ENCODE results near the gene CRIP3.

The CRIP3 gene

DNA sequence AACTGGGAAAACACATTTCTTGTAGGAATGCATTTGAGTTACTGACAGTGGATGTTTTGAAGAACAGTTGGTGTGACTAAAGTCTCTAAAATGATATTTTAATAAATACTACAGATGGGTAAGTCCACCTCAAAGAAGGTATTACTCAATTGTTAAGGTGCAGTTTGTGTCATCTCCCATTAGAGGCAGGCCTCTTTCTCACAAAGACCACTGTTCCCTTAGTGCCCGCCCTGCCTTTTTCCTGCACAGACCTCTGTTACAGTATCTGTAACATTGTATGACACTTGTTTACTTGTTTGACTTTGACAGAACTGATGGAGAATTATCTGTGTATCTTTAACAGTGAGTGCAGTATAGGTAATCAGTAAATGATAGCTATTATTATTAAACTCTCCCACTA lies 5.2 kb upstream of the CRIP3 start:
- no peaks in the 10 kb centered on the region for H3K9me3 ChIP-seq (ENCODE audit: low read length)
- peaks cover 5% of the 10 kb centered on the region; the same call in 1 of the 2 replicates for H3F3A ChIP-seq (ENCODE audit: insufficient read depth, low read length)
- H3K9me2 ChIP-seq (ENCODE audit: low read depth, low read length): no peaks in the 10 kb centered on the region
- no peak for TF ChIP-seq EZH2 (IDR thresholded peaks at IDR 0.05; ENCODE audit: borderline replicate concordance, low read length)
- TF ChIP-seq, protein P1, sequence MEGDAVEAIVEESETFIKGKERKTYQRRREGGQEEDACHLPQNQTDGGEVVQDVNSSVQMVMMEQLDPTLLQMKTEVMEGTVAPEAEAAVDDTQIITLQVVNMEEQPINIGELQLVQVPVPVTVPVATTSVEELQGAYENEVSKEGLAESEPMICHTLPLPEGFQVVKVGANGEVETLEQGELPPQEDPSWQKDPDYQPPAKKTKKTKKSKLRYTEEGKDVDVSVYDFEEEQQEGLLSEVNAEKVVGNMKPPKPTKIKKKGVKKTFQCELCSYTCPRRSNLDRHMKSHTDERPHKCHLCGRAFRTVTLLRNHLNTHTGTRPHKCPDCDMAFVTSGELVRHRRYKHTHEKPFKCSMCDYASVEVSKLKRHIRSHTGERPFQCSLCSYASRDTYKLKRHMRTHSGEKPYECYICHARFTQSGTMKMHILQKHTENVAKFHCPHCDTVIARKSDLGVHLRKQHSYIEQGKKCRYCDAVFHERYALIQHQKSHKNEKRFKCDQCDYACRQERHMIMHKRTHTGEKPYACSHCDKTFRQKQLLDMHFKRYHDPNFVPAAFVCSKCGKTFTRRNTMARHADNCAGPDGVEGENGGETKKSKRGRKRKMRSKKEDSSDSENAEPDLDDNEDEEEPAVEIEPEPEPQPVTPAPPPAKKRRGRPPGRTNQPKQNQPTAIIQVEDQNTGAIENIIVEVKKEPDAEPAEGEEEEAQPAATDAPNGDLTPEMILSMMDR (IDR thresholded peaks at IDR 0.05; ENCODE audit: low read length): no peak
- H3K79me2 ChIP-seq (ENCODE audit: insufficient read depth, low read length): no peaks in the 10 kb centered on the region
- peaks cover 3% of the 10 kb centered on the region for H3K4me1 ChIP-seq (ENCODE audit: insufficient read depth, low read length, severe bottlenecking)
- H4K20me1 ChIP-seq (ENCODE audit: insufficient read depth, low read length): no peaks in the 10 kb centered on the region
- H3K9ac ChIP-seq (ENCODE audit: low read length): no peak overlapping the region
- H3K27ac ChIP-seq (ENCODE audit: low read depth, low read length, poor library complexity, severe bottlenecking): no peak overlapping the region
- no peaks in the 10 kb centered on the region for H3K27me3 ChIP-seq (ENCODE audit: insufficient read depth, low read length)
- H3K4me2 ChIP-seq (ENCODE audit: low read length): no peak overlapping the region
- no peak overlapping the region for H3K4me3 ChIP-seq (ENCODE audit: low read depth, low read length, poor library complexity, severe bottlenecking)
- H2AFZ ChIP-seq (ENCODE audit: low read length): no peak overlapping the region
- no peaks in the 10 kb centered on the region for H3K36me3 ChIP-seq (ENCODE audit: insufficient read depth, low read length)

DNA sequence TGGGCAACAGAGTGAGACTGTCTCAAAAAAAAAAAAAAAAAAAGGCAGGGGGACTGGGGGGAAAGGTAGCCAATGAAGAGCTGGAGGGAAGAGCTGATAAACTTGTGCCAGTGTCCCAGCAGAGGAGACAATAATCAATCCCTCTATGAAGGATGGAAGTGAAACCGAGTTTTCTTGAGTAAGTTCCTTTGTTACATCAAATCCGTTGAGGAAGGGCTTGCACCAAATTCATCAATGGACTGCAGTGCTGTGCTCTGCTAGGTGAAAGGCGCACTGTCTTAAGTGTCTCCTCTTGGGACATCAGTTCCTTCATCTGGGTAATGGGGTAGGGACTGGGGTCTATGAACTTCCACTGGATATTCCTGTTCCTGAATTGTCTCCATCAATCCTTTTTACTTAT lies 3.0 kb upstream of the CRIP3 start:
- no peaks in the 10 kb centered on the region for H3K79me2 ChIP-seq (ENCODE audit: insufficient read depth, low read length)

DNA sequence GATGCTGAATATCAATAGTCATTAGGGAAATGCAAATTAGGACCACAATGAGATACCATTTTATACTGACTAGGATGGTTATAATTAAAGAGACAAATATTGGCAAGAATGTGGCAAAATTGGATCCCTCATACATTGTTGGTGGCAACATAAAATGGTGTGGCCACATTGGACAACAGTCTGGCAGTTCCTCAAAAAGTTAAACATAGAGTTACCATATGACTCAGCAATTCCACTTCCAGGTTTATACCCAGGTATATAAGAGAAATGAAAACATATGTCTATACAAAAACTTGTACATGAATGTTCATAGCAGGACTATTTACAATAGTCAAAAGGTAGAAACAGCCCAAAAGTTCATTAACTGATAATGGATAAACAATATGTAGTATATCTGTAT lies 2.0 kb upstream of the CRIP3 start:
- no peak overlapping the region for H3K4me2 ChIP-seq (ENCODE audit: low read length)
- no peak overlapping the region for H3K27ac ChIP-seq (ENCODE audit: low read depth, low read length, poor library complexity, severe bottlenecking)
- H3K9ac ChIP-seq (ENCODE audit: low read length): no peak overlapping the region
- no peak overlapping the region for H3K4me3 ChIP-seq (ENCODE audit: low read depth, low read length, poor library complexity, severe bottlenecking)
- TF ChIP-seq, protein P1 (IDR thresholded peaks at IDR 0.05; ENCODE audit: low read length): no peak
- TF ChIP-seq EZH2 (IDR thresholded peaks at IDR 0.05; ENCODE audit: borderline replicate concordance, low read length): no peak
- no peaks in the 10 kb centered on the region for H3K79me2 ChIP-seq (ENCODE audit: insufficient read depth, low read length)
- no peaks in the 10 kb centered on the region; the same call in 1 of the 2 replicates for H3K27me3 ChIP-seq (ENCODE audit: insufficient read depth, low read length)
- H2AFZ ChIP-seq (ENCODE audit: low read length): no peak overlapping the region
- no peaks in the 10 kb centered on the region for H3K9me3 ChIP-seq (ENCODE audit: low read length)
- no peaks in the 10 kb centered on the region for H4K20me1 ChIP-seq (ENCODE audit: insufficient read depth, low read length)
- peaks cover 9% of the 10 kb centered on the region for H3K4me1 ChIP-seq (ENCODE audit: insufficient read depth, low read length, severe bottlenecking)
- H3K36me3 ChIP-seq (ENCODE audit: insufficient read depth, low read length): no peaks in the 10 kb centered on the region
- H3F3A ChIP-seq (ENCODE audit: insufficient read depth, low read length): peaks cover 5% of the 10 kb centered on the region; the same call in 1 of the 2 replicates
- H3K9me2 ChIP-seq (ENCODE audit: low read depth, low read length): no peaks in the 10 kb centered on the region

More for the DNA sequence above, 3.0 kb upstream of the CRIP3 start:
- no peaks in the 10 kb centered on the region for H3K9me2 ChIP-seq (ENCODE audit: low read depth, low read length)
- peaks cover 9% of the 10 kb centered on the region for H3K4me1 ChIP-seq (ENCODE audit: insufficient read depth, low read length, severe bottlenecking)
- no peaks in the 10 kb centered on the region for H3K9me3 ChIP-seq (ENCODE audit: low read length)
- H3K27me3 ChIP-seq (ENCODE audit: insufficient read depth, low read length): no peaks in the 10 kb centered on the region; the same call in 1 of the 2 replicates
- H2AFZ ChIP-seq (ENCODE audit: low read length): no peak overlapping the region
- H3K4me3 ChIP-seq (ENCODE audit: low read depth, low read length, poor library complexity, severe bottlenecking): no peak overlapping the region
- H3K9ac ChIP-seq (ENCODE audit: low read length): no peak overlapping the region
- no peaks in the 10 kb centered on the region for H3K36me3 ChIP-seq (ENCODE audit: insufficient read depth, low read length)
- H4K20me1 ChIP-seq (ENCODE audit: insufficient read depth, low read length): no peaks in the 10 kb centered on the region
- peaks cover 5% of the 10 kb centered on the region; the same call in 1 of the 2 replicates for H3F3A ChIP-seq (ENCODE audit: insufficient read depth, low read length)
- TF ChIP-seq EZH2 (IDR thresholded peaks at IDR 0.05; ENCODE audit: borderline replicate concordance, low read length): no peak
- TF ChIP-seq, protein P1 (IDR thresholded peaks at IDR 0.05; ENCODE audit: low read length): no peak
- no peak overlapping the region for H3K27ac ChIP-seq (ENCODE audit: low read depth, low read length, poor library complexity, severe bottlenecking)
- no peak overlapping the region for H3K4me2 ChIP-seq (ENCODE audit: low read length)

Data from OCI-LY1 (cell line).